ENCODE measurements around the gene LAMA2. TPM values are rescaled to one million over a fixed set of nuclear protein-coding genes. Genes with fewer than 3 reads are reported as not detected.

The LAMA2 gene
- total and polyA plus RNA-seq, 4 donors = 5.2 to 105 (median 45.9) TPM

DNA sequence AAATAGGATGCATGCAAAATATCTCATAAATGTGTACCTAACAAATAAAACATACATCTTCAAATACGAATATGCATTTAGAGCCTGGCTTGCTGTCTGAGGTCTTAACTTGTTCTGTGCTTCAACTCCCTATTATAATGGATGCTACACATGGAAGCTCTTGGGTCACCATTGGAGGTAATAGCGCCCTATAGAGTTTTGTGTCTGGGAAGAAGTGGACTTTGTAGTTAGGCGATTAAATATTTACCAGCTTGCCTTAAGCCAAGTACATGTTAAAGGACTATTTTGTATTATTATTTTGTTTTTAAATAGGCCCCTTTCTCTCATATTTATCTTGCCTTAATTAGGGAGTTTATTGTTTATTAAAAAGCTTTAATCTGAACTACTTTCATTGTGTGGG, 107.4 kb downstream of the LAMA2 start:
- WGBS, 2 donors = 77 to 82% methylated on average over 3 of the region's 3 CpGs
- Histone ChIP-seq H3K36me3 (ENCODE audit: control insufficient read depth in 4 of 4, insufficient read depth in 4 of 4, low read length in 4 of 4) (no peaks in the 10 kb centered on the region), H3K4me3 (no peak overlapping the region), H3K9ac (ENCODE audit: insufficient read depth in 1 of 2, low read length in 2 of 2) (no peak overlapping the region), H3K4me1 (ENCODE audit: control insufficient read depth in 5 of 5, insufficient read depth in 5 of 5, low read length in 5 of 5) (no peaks in the 10 kb centered on the region), H3K27ac (ENCODE audit: low read depth in 1 of 2, low read length in 1 of 2) (no peak overlapping the region), H3K27me3 (ENCODE audit: control insufficient read depth in 3 of 3, insufficient read depth in 3 of 3, low read length in 2 of 3) (no peaks in the 10 kb centered on the region), H3K9me3 (ENCODE audit: control insufficient read depth in 4 of 4, insufficient read depth in 3 of 4, low read length in 3 of 4) (no peaks in the 10 kb centered on the region)
- ATAC-seq (ENCODE audit: insufficient read depth, low FRiP score) (no peak), DNase-seq (no peak)
- TF ChIP-seq, protein P1, sequence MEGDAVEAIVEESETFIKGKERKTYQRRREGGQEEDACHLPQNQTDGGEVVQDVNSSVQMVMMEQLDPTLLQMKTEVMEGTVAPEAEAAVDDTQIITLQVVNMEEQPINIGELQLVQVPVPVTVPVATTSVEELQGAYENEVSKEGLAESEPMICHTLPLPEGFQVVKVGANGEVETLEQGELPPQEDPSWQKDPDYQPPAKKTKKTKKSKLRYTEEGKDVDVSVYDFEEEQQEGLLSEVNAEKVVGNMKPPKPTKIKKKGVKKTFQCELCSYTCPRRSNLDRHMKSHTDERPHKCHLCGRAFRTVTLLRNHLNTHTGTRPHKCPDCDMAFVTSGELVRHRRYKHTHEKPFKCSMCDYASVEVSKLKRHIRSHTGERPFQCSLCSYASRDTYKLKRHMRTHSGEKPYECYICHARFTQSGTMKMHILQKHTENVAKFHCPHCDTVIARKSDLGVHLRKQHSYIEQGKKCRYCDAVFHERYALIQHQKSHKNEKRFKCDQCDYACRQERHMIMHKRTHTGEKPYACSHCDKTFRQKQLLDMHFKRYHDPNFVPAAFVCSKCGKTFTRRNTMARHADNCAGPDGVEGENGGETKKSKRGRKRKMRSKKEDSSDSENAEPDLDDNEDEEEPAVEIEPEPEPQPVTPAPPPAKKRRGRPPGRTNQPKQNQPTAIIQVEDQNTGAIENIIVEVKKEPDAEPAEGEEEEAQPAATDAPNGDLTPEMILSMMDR (IDR thresholded peaks at IDR 0.05; ENCODE audit: control extremely low read depth, extremely low read depth) = no peak

DNA sequence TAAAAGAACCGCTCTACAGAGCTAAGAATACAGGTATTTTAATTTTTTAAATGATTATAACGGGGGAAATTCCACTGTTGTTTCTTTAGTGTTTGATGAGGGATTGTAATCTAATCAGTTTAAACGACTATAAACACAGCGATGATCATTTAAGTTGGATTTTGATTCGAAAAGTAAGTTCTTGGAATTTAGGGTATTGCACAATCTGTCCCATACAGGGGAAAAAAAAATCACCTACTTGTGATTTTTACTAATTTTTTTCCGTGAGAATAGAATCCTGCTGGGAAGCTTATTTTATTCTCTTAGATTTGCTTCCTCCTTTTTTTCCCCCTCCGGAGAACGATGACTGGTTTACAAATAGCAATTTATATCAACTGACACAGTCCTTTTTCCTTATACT, 108.0 kb downstream of the LAMA2 start:
- TF ChIP-seq, protein P1 (IDR thresholded peaks at IDR 0.05; ENCODE audit: control extremely low read depth, extremely low read depth) = no peak
- ATAC-seq (ENCODE audit: insufficient read depth, low FRiP score) (no peak), DNase-seq (no peak)
- H3K27me3 ChIP-seq (ENCODE audit: control insufficient read depth in 3 of 3, insufficient read depth in 3 of 3, low read length in 2 of 3) = no peaks in the 10 kb centered on the region
- no peaks in the 10 kb centered on the region for H3K9me3 ChIP-seq (ENCODE audit: control insufficient read depth in 4 of 4, insufficient read depth in 3 of 4, low read length in 3 of 4)
- H3K9ac ChIP-seq (ENCODE audit: insufficient read depth in 1 of 2, low read length in 2 of 2) = no peak overlapping the region
- H3K4me1 ChIP-seq (ENCODE audit: control insufficient read depth in 5 of 5, insufficient read depth in 5 of 5, low read length in 5 of 5) = no peaks in the 10 kb centered on the region
- 74 to 83% methylated on average over 8 of the region's 8 CpGs for WGBS, 2 donors
- no peak overlapping the region for H3K27ac ChIP-seq (ENCODE audit: low read depth in 1 of 2, low read length in 1 of 2)
- no peak overlapping the region for H3K4me3 ChIP-seq
- H3K36me3 ChIP-seq (ENCODE audit: control insufficient read depth in 4 of 4, insufficient read depth in 4 of 4, low read length in 4 of 4) = no peaks in the 10 kb centered on the region

DNA sequence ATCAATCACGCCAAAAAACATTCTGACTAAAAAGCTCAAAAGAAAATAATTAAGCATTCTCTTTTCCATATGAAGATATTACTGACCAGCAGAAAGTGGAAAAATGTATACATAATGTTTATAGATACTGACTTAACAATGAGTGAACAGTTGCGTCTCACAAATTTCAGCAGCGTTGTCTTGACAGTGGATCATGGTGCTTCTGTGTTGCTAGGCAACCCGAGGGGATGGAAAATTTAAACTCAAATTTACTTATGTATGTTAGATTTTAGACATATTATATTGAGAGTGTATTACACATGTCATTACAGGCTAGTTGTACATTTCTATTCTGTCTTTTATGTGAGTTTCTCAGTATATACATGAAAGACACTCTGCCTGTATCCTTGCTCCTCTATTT, 110.2 kb downstream of the LAMA2 start:
- no peak overlapping the region for H3K9ac ChIP-seq (ENCODE audit: insufficient read depth in 1 of 2, low read length in 2 of 2)
- 88 to 93% methylated on average over 4 of the region's 4 CpGs for WGBS, 2 donors
- H3K36me3 ChIP-seq (ENCODE audit: control insufficient read depth in 4 of 4, insufficient read depth in 4 of 4, low read length in 4 of 4) = no peaks in the 10 kb centered on the region
- H3K4me1 ChIP-seq (ENCODE audit: control insufficient read depth in 5 of 5, insufficient read depth in 5 of 5, low read length in 5 of 5) = no peaks in the 10 kb centered on the region
- no peaks in the 10 kb centered on the region for H3K9me3 ChIP-seq (ENCODE audit: control insufficient read depth in 4 of 4, insufficient read depth in 3 of 4, low read length in 3 of 4)
- H3K27ac ChIP-seq (ENCODE audit: low read depth in 1 of 2, low read length in 1 of 2) = no peak overlapping the region
- no peak overlapping the region for H3K4me3 ChIP-seq
- DNase-seq (no peak), ATAC-seq (ENCODE audit: insufficient read depth, low FRiP score) (no peak)
- TF ChIP-seq, protein P1 (IDR thresholded peaks at IDR 0.05; ENCODE audit: control extremely low read depth, extremely low read depth) = no peak
- no peaks in the 10 kb centered on the region for H3K27me3 ChIP-seq (ENCODE audit: control insufficient read depth in 3 of 3, insufficient read depth in 3 of 3, low read length in 2 of 3)

DNA sequence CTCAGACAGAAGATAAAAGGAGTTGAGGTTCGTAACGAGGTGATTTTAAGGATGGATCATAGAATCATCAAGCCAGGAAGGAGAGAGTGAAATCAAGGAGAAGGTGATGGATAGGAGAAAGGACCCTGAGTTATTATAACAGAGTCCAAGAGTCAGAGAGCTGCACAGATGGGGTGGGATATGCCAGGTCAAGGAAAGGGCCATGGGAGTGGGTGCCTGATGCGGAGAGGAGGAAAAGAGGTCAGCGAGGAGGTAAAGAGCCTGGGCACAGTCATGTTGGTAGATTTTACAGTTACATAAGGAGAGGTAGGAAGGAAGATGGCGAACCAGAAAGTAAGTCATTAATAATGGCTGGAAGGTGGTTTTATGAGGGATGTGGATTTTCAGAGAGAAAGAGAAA, 114.9 kb downstream of the LAMA2 start:
- Histone ChIP-seq H3K9ac (ENCODE audit: insufficient read depth in 1 of 2, low read length in 2 of 2) (no peak overlapping the region), H3K4me3 (no peak overlapping the region), H3K4me1 (ENCODE audit: control insufficient read depth in 5 of 5, insufficient read depth in 5 of 5, low read length in 5 of 5) (no peaks in the 10 kb centered on the region), H3K9me3 (ENCODE audit: control insufficient read depth in 4 of 4, insufficient read depth in 3 of 4, low read length in 3 of 4) (no peaks in the 10 kb centered on the region), H3K36me3 (ENCODE audit: control insufficient read depth in 4 of 4, insufficient read depth in 4 of 4, low read length in 4 of 4) (no peaks in the 10 kb centered on the region), H3K27ac (ENCODE audit: low read depth in 1 of 2, low read length in 1 of 2) (no peak overlapping the region), H3K27me3 (ENCODE audit: control insufficient read depth in 3 of 3, insufficient read depth in 3 of 3, low read length in 2 of 3) (no peaks in the 10 kb centered on the region)
- 90 to 92% methylated on average over 5 of the region's 5 CpGs for WGBS, 2 donors
- TF ChIP-seq, protein P1 (IDR thresholded peaks at IDR 0.05; ENCODE audit: control extremely low read depth, extremely low read depth) = no peak
- ATAC-seq (ENCODE audit: insufficient read depth, low FRiP score) (no peak), DNase-seq (no peak)
